ENCODE data around the gene DGKD.

The DGKD gene

GRCh38 chr2:233466991-233467603 lies 112.8 kb downstream of the DGKD start:
- TF ChIP-seq SPI1 (IDR thresholded peaks at IDR 0.05; ENCODE audit: borderline replicate concordance, low read depth) (no peak), POLR2AphosphoS5 (IDR thresholded peaks at IDR 0.05; ENCODE audit: low read depth) (no peak), REST (IDR thresholded peaks at IDR 0.05; ENCODE audit: insufficient replicate concordance, low read depth) (no peak), CTCF (IDR thresholded peaks at IDR 0.05; ENCODE audit: insufficient read depth, low read length) (no peak), GABPA (IDR thresholded peaks at IDR 0.05; ENCODE audit: low read depth) (no peak)
- Histone ChIP-seq H3K27ac (replicated peaks) (no peak overlapping the region), H3K4me3 (replicated peaks; ENCODE audit: insufficient read depth, low read length) (no peak overlapping the region), H3K27me3 (ENCODE audit: insufficient read depth, poor library complexity, severe bottlenecking) (no peaks in the 10 kb centered on the region)
- DNase-seq (ENCODE audit: low read depth in 1 of 2, low spot score in 1 of 2), result no peak

- DNase-seq (ENCODE audit: low read depth in 1 of 2, low spot score in 1 of 2), result no peak
- H3K4me3 ChIP-seq (replicated peaks; ENCODE audit: insufficient read depth, low read length), result no peak overlapping the region
- TF ChIP-seq REST (IDR thresholded peaks at IDR 0.05; ENCODE audit: insufficient replicate concordance, low read depth) (no peak), POLR2AphosphoS5 (IDR thresholded peaks at IDR 0.05; ENCODE audit: low read depth) (no peak), SPI1 (IDR thresholded peaks at IDR 0.05; ENCODE audit: borderline replicate concordance, low read depth) (no peak), GABPA (IDR thresholded peaks at IDR 0.05; ENCODE audit: low read depth) (no peak), CTCF (IDR thresholded peaks at IDR 0.05; ENCODE audit: insufficient read depth, low read length) (no peak)
- no peaks in the 10 kb centered on the region for H3K27me3 ChIP-seq (ENCODE audit: insufficient read depth, poor library complexity, severe bottlenecking)
- H3K27ac ChIP-seq (replicated peaks), result no peak overlapping the region
Measured at GRCh38 chr2:233468047-233468740, 113.9 kb downstream of the DGKD start.

- Histone ChIP-seq H3K27ac (replicated peaks) (no peak overlapping the region), H3K4me3 (replicated peaks; ENCODE audit: insufficient read depth, low read length) (no peak overlapping the region), H3K27me3 (ENCODE audit: insufficient read depth, poor library complexity, severe bottlenecking) (no peaks in the 10 kb centered on the region)
- no peak for DNase-seq (ENCODE audit: low read depth in 1 of 2, low spot score in 1 of 2)
- TF ChIP-seq GABPA (IDR thresholded peaks at IDR 0.05; ENCODE audit: low read depth), result no peak
- TF ChIP-seq REST (IDR thresholded peaks at IDR 0.05; ENCODE audit: insufficient replicate concordance, low read depth), result no peak
- TF ChIP-seq CTCF (IDR thresholded peaks at IDR 0.05; ENCODE audit: insufficient read depth, low read length), result no peak
- no peak for TF ChIP-seq POLR2AphosphoS5 (IDR thresholded peaks at IDR 0.05; ENCODE audit: low read depth)
- TF ChIP-seq SPI1 (IDR thresholded peaks at IDR 0.05; ENCODE audit: borderline replicate concordance, low read depth), result no peak
Measured at GRCh38 chr2:233468741-233469110, 114.4 kb downstream of the DGKD start.
